Thoracic aorta (tissue), 2 donors: Measurements from ENCODE around the gene SENP2. TPM values are rescaled to one million over a fixed set of nuclear protein-coding genes. Genes with fewer than 3 reads are reported as not detected.

Experiments used
- ATAC-seq: fragments of 150-250 bp; one replicate; pipeline ENCODE4 v1.8.0; 2017; ENCODE audit warnings: low read depth; ENCODE audit not compliant: insufficient number of reproducible peaks, low FRiP score
- DNase-seq: peaks from one replicate; pipeline ENCODE4 v3.0.0-alpha.2; 2020; ENCODE audit warnings: low spot score
- H3K27ac ChIP-seq, 2 donors: fragments of 200-600 bp; sonication (generic); 1 replicate in 1 of 2; 2 replicates in 1 of 2; pipeline ENCODE4 v1.5.1; 2016; ENCODE audit warnings: mild to moderate bottlenecking in 2 of 2, moderate library complexity in 2 of 2
- H3K27me3 ChIP-seq: fragments of 200-600 bp; sonication (generic); replicated peaks from 2 replicates; pipeline ENCODE4 v1.6.0; 2016; ENCODE audit warnings: mild to moderate bottlenecking; ENCODE audit not compliant: insufficient read depth
- H3K36me3 ChIP-seq: fragments of 200-600 bp; sonication (generic); one replicate; pipeline ENCODE4 v1.5.1; 2016
- H3K4me1 ChIP-seq, 2 donors: fragments of 200-600 bp; sonication (generic); 1 replicate in 1 of 2; 2 replicates in 1 of 2; pipeline versions ENCODE4 v1.5.1 to v1.6.0; 2016; ENCODE audit warnings: low read depth in 2 of 2, mild to moderate bottlenecking in 1 of 2; ENCODE audit not compliant: control insufficient read depth in 1 of 2
- H3K4me3 ChIP-seq: fragments of 200-600 bp; sonication (generic); 2 replicates; pipeline ENCODE4 v1.5.1; 2016; ENCODE audit warnings: mild to moderate bottlenecking
- H3K9me3 ChIP-seq: fragments of 200-600 bp; sonication (generic); 2 replicates; pipeline ENCODE4 v1.5.1; 2016
- total RNA-seq, 2 donors: library from RNA; depleted of rRNA; stranded (reverse); fragments of >200 nt; gene quantifications; one replicate each; pipeline versions ENCODE4 v1.1.0 to v1.2.3, GENCODE V29; 2016
- TF ChIP-seq, protein P1 (sequence below): fragments of 200-600 bp; sonication (generic); IDR thresholded peaks from one replicate; pipeline ENCODE4 v1.5.1; 2019; ENCODE audit warnings: antibody characterized with exemption

Gene SENP2
- total RNA-seq, 2 donors from 2014 or later, result 23.2 to 49.0 TPM

DNA sequence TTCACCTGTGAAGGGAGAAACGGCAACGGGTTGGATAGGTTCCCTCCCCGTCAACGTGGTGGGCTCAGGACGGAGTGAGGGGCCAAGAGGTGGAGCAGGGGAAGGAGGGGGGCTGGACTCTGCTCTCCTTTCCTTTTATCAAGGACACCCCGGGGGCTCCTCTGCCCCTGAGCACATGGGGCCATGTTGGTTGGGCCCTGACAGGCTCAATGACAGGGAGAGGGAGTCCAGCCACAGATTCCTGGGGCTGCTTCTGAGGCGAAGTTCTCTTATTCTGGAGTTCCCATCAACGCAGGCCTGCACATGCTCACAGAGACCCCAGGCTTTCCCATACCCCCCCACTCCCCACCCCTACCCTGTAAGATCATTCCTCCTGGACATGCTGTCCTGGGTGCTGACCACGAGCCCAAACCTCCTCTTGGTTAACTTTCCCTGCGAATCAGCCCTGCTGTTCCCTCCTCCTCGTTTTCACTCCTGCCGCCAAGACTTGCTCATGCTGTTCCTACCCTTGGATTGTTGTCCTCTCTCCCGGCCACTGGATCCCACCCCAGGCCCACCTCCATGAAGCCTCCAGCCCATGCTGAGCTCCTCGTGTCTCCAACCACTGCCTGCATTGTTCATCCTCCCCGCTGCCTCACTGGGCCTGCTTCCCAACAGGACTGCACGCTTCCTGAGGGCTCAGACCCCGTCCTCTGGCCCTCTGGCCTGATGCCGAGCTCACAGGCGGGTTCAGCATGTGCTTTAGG is 61.2 kb downstream of the SENP2 start:
- Histone ChIP-seq H3K9me3 (no peaks in the 10 kb centered on the region), H3K36me3 (no peaks in the 10 kb centered on the region), H3K4me1 (no peaks in the 10 kb centered on the region), H3K27ac (no peak overlapping the region), H3K4me3 (no peak overlapping the region), H3K27me3 (no peaks in the 10 kb centered on the region)
- DNase-seq (no peak), ATAC-seq (no peak)
- TF ChIP-seq, protein P1, sequence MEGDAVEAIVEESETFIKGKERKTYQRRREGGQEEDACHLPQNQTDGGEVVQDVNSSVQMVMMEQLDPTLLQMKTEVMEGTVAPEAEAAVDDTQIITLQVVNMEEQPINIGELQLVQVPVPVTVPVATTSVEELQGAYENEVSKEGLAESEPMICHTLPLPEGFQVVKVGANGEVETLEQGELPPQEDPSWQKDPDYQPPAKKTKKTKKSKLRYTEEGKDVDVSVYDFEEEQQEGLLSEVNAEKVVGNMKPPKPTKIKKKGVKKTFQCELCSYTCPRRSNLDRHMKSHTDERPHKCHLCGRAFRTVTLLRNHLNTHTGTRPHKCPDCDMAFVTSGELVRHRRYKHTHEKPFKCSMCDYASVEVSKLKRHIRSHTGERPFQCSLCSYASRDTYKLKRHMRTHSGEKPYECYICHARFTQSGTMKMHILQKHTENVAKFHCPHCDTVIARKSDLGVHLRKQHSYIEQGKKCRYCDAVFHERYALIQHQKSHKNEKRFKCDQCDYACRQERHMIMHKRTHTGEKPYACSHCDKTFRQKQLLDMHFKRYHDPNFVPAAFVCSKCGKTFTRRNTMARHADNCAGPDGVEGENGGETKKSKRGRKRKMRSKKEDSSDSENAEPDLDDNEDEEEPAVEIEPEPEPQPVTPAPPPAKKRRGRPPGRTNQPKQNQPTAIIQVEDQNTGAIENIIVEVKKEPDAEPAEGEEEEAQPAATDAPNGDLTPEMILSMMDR, result no peak

DNA sequence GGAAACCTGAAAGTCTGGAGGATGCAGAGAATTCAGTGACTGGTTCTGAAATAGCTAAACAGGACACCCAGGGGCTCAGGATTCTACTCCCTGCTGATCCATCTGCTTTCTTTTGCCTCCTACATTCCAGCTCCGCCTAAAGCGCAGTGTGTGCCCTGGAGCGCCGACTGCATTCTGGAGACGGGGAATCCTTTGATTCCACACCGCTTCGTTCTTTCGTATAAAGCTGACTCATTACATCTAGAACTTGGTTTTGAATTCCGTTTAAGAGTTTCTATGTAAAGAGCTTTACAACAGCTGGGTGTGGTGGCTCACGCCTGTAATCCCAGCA is 61.8 kb downstream of the SENP2 start:
- no peaks in the 10 kb centered on the region for H3K27me3 ChIP-seq
- ATAC-seq, result no peak
- H3K27ac ChIP-seq, result no peak overlapping the region
- H3K4me1 ChIP-seq, result no peaks in the 10 kb centered on the region
- H3K36me3 ChIP-seq, result no peaks in the 10 kb centered on the region
- no peak for DNase-seq
- no peaks in the 10 kb centered on the region for H3K9me3 ChIP-seq
- no peak overlapping the region for H3K4me3 ChIP-seq
- TF ChIP-seq, protein P1, result no peak

DNA sequence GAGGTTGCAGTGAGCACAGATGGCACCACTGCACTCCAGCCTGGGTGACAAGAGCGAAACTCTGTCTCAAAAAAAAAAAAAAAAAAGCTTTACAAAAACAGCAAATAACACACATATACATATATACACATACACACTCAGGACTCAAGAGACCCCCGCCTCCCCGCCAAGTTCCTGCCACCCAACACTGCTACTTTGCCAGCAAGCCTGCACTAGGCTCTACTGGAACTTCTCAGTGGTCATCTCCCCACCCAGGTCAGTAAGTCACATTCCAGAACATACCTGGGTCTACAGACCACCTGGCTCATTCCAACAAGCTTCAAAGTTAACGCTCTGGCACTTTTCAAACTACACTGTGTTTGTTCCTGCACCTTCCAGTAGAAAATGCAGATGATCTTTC is 62.3 kb downstream of the SENP2 start:
- no peak overlapping the region for H3K27ac ChIP-seq
- no peaks in the 10 kb centered on the region for H3K27me3 ChIP-seq
- H3K36me3 ChIP-seq, result no peaks in the 10 kb centered on the region
- ATAC-seq (no peak), DNase-seq (no peak)
- no peaks in the 10 kb centered on the region for H3K4me1 ChIP-seq
- TF ChIP-seq, protein P1, result no peak
- no peaks in the 10 kb centered on the region for H3K9me3 ChIP-seq
- H3K4me3 ChIP-seq, result no peak overlapping the region

DNA sequence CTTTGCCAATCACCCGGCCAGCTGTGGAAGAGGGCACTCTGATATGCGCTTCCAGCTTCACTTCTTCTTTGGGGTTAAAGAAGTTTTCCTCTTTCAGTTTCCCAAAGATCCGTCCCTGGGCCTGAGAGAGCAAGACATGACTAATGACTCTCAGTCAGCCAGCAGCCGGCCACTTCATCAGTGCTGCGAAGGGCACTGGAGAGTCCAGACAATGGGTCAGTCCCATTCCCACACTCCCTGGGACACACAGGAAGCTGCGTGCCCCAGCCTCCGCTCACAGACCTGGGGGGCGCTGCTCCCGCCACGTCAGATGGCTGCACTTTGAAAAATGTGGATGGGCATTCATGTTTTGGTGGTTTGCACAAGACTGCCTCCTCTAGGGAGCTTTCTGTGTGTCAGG is 63.3 kb downstream of the SENP2 start:
- Histone ChIP-seq H3K4me1 (no peaks in the 10 kb centered on the region), H3K9me3 (no peaks in the 10 kb centered on the region), H3K4me3 (no peak overlapping the region), H3K27me3 (no peaks in the 10 kb centered on the region), H3K27ac (no peak overlapping the region), H3K36me3 (no peaks in the 10 kb centered on the region)
- ATAC-seq, result no peak
- TF ChIP-seq, protein P1, result no peak
- DNase-seq, result no peak

DNA sequence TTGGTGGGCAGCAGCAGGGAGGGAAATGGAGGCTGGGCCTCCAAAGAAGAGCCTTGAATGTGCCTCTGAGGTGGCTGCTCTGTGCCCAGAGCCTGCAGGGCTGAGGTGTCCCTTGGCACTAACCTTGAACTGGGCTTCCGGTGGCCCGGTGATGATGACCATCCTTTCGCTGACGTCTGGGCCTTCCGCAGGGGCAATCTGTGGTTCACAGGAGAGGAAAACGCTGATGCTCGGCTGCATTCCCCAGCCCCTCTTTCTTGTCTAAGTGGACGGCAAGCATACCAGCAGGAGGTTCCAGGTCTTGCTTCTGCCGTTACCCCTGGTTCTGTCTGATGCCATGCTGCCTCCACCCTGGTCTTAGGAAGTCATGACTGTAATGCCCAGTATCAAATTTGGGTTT is 65.9 kb downstream of the SENP2 start:
- Histone ChIP-seq H3K4me3 (no peak overlapping the region), H3K27ac (no peak overlapping the region), H3K9me3 (no peaks in the 10 kb centered on the region), H3K27me3 (no peaks in the 10 kb centered on the region), H3K4me1 (peaks cover 8 to 15% of the 10 kb centered on the region in 2 donors), H3K36me3 (no peaks in the 10 kb centered on the region)
- DNase-seq, result no peak
- TF ChIP-seq, protein P1, result no peak
- ATAC-seq, result no peak
